Tibial nerve (tissue), 4 donors: ENCODE results near the gene CT45A1. TPM values are rescaled to one million over a fixed set of nuclear protein-coding genes. Genes with fewer than 3 reads are reported as not detected.
"Not testable (repeated sequence)": the region's sequence is repeated elsewhere in the genome, so short reads cannot be mapped to it uniquely, and the experiment has no call there.

Experiments
- DNase-seq, 2 donors: peaks; one replicate each; pipeline ENCODE4 v3.0.0-alpha.2; 2019; ENCODE audit warnings: low spot score in 2 of 2
- H3K27ac ChIP-seq, 4 donors: fragments of 200-600 bp; sonication (generic) in 3 of 4; one replicate each; pipeline ENCODE4 v1.5.1; 2017 to 2019; ENCODE audit warnings: mild to moderate bottlenecking in 1 of 4
- H3K27me3 ChIP-seq, 2 donors: fragments of 200-600 bp; sonication (generic) in 1 of 2; one replicate each; pipeline versions ENCODE4 v1.5.1 to v1.6.0; 2017 to 2019
- H3K36me3 ChIP-seq, 3 donors: fragments of 200-600 bp; sonication (generic); one replicate each; pipeline ENCODE4 v1.5.1; 2018 to 2019
- H3K4me1 ChIP-seq, 4 donors: fragments of 200-600 bp; sonication (generic) in 3 of 4; one replicate each; pipeline ENCODE4 v1.5.1; 2017 to 2019
- H3K4me3 ChIP-seq, 4 donors: fragments of 200-600 bp; sonication (generic) in 3 of 4; one replicate each; pipeline ENCODE4 v1.5.1; 2017 to 2019; ENCODE audit warnings: mild to moderate bottlenecking in 1 of 4, moderate library complexity in 1 of 4
- H3K9me3 ChIP-seq, 4 donors: fragments of 200-600 bp; sonication (generic) in 3 of 4; one replicate each; pipeline ENCODE4 v1.5.1; 2017 to 2019
- EP300 ChIP-seq, 2 donors: sonication (generic); formaldehyde crosslinking; IDR thresholded peaks; one replicate each; pipeline ENCODE4 v1.6.1; 2017; ENCODE audit warnings: antibody characterized with exemption in 2 of 2, mild to moderate bottlenecking in 1 of 2
- POLR2A ChIP-seq, 2 donors: fragments of 450-650 bp; IDR thresholded peaks; one replicate each; pipeline ENCODE4 v1.6.1; 2017; ENCODE audit warnings: antibody characterized with exemption in 2 of 2, mild to moderate bottlenecking in 2 of 2, moderate library complexity in 2 of 2
- WGBS, 2 donors: methylation state at CpG; one replicate each; pipeline ENCODE4 v1.1.5; 2018; 5-methylcytosine and 5-hydroxymethylcytosine counted together
- total RNA-seq, 4 donors: library from RNA; depleted of rRNA; stranded (reverse); fragments of >200 nt; gene quantifications; one replicate each; pipeline ENCODE4 v1.1.0, GENCODE V29; 2016
- TF ChIP-seq, protein P1 (sequence below), 5 experiments: fragments of 200-600 bp in 3 of 5; fragments of 450-650 bp in 2 of 5; sonication (generic) in 3 of 5; IDR thresholded peaks; one replicate each; pipeline ENCODE4 v1.5.1; 2016 to 2019; ENCODE audit warnings: antibody characterized with exemption in 5 of 5, mild to moderate bottlenecking in 3 of 5, moderate library complexity in 2 of 5

Gene CT45A1
- total RNA-seq, 4 donors from 2014 or later = not detected

- 50 to 62% methylated on average over 8 to 12 of the region's 12 CpGs for WGBS, 2 donors
- Histone ChIP-seq H3K9me3 (no peaks in the 10 kb centered on the region), H3K4me3 (no peak overlapping the region), H3K27me3 (no peaks in the 10 kb centered on the region), H3K36me3 (no peaks in the 10 kb centered on the region), H3K27ac (no peak overlapping the region), H3K4me1 (no peaks in the 10 kb centered on the region)
- TF ChIP-seq EP300 (IDR thresholded peaks at IDR 0.05) = no peak
- TF ChIP-seq, protein P1, sequence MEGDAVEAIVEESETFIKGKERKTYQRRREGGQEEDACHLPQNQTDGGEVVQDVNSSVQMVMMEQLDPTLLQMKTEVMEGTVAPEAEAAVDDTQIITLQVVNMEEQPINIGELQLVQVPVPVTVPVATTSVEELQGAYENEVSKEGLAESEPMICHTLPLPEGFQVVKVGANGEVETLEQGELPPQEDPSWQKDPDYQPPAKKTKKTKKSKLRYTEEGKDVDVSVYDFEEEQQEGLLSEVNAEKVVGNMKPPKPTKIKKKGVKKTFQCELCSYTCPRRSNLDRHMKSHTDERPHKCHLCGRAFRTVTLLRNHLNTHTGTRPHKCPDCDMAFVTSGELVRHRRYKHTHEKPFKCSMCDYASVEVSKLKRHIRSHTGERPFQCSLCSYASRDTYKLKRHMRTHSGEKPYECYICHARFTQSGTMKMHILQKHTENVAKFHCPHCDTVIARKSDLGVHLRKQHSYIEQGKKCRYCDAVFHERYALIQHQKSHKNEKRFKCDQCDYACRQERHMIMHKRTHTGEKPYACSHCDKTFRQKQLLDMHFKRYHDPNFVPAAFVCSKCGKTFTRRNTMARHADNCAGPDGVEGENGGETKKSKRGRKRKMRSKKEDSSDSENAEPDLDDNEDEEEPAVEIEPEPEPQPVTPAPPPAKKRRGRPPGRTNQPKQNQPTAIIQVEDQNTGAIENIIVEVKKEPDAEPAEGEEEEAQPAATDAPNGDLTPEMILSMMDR (IDR thresholded peaks at IDR 0.05) = peak in 1 of 5 experiments; percentile 10
- no peak for TF ChIP-seq POLR2A (IDR thresholded peaks at IDR 0.05)
- no peak for DNase-seq
These were observed 5.6 kb upstream of the CT45A1 start for GRCh38 chrX:135707880-135708279.

DNA sequence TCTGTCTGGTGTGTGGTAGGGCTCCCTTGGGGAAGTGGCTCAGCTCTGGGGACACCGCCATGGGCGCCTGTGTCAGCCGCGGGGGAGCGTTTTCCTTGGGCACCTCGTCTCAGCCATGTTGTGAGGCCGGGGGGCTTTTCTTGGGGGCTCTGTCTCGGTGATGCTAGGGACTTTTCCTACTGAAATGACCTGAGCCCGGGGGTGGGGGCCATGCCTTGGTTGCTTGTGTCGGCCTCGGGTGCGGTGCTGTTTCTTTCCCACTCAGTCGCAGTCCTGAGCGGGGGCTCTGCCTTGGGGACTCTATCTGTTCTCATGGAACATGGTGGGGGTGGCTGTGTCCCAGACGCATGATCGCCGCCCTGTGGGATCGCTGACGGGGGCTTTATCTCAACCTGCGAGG is 356 bp downstream of the CT45A1 start:
- WGBS, 2 donors = 88 to 93% methylated on average over 18 to 20 of the region's 20 CpGs
- no peak for DNase-seq
- Histone ChIP-seq H3K27me3 (no peaks in the 10 kb centered on the region), H3K9me3 (no peaks in the 10 kb centered on the region), H3K4me1 (no peaks in the 10 kb centered on the region), H3K27ac (no peak overlapping the region), H3K36me3 (no peaks in the 10 kb centered on the region), H3K4me3 (no peak overlapping the region)
- TF ChIP-seq, protein P1 (IDR thresholded peaks at IDR 0.05) = no peak
- TF ChIP-seq POLR2A (IDR thresholded peaks at IDR 0.05) = no peak
- TF ChIP-seq EP300 (IDR thresholded peaks at IDR 0.05) = no peak

GRCh38 chrX:135734666-135735065 is 21.2 kb downstream of the CT45A1 start:
- H3K27me3 ChIP-seq, H3K4me3 ChIP-seq, DNase-seq, H3K4me1 ChIP-seq, H3K9me3 ChIP-seq, H3K36me3 ChIP-seq, H3K27ac ChIP-seq: not testable (repeated sequence)
- WGBS, 2 donors = 62 to 79% methylated on average over 5 of the region's 5 CpGs

- 42 to 51% methylated on average over 4 of the region's 4 CpGs for WGBS, 2 donors
- TF ChIP-seq POLR2A (IDR thresholded peaks at IDR 0.05) (no peak), EP300 (IDR thresholded peaks at IDR 0.05) (no peak)
- TF ChIP-seq, protein P1 (IDR thresholded peaks at IDR 0.05) = no peak
- Histone ChIP-seq H3K27me3 (no peaks in the 10 kb centered on the region), H3K4me3 (no peak overlapping the region), H3K4me1 (no peaks in the 10 kb centered on the region), H3K27ac (no peak overlapping the region), H3K9me3 (no peaks in the 10 kb centered on the region), H3K36me3 (no peaks in the 10 kb centered on the region)
- DNase-seq = no peak
These were observed 24.1 kb downstream of the CT45A1 start for GRCh38 chrX:135737366-135738071.

DNA sequence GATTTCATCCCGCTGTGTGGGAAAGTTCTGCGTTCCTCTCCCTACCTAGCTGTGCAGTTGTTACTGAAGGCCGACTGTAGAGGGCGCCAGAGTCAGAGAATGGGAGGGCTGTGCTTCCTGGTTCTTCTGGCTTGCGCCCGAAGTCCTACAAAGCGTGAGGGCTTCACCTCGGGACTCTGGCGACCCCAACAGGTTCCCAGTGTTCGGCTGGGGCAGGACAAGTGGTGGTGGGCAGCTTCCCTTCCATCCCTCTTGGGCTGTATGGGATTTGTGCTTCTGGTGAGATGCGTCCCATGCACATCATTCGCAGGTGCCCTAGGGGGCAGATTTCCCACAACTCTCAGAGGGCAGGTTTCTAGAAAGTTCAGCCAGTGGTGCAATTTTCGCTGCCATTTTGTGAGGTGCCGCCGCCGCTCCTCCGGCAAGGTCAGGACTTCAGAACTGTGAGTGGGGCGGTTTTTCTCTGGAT is 27.3 kb downstream of the CT45A1 start:
- DNase-seq = no peak
- H3K27ac ChIP-seq = no peak overlapping the region
- no peaks in the 10 kb centered on the region for H3K36me3 ChIP-seq
- 66 to 75% methylated on average over 11 to 18 of the region's 18 CpGs for WGBS, 2 donors
- H3K4me1 ChIP-seq = no peaks in the 10 kb centered on the region
- no peaks in the 10 kb centered on the region for H3K27me3 ChIP-seq
- H3K9me3 ChIP-seq = no peaks in the 10 kb centered on the region
- TF ChIP-seq, protein P1 (IDR thresholded peaks at IDR 0.05) = peak in 1 of 5 experiments; percentile 24
- TF ChIP-seq EP300 (IDR thresholded peaks at IDR 0.05) = no peak
- no peak for TF ChIP-seq POLR2A (IDR thresholded peaks at IDR 0.05)
- H3K4me3 ChIP-seq = no peak overlapping the region
